Endodermal cell (in vitro differentiated cells): Measurements from ENCODE around the gene ACTL8. TPM values are rescaled to one million over a fixed set of nuclear protein-coding genes. Genes with fewer than 3 reads are reported as not detected.

Experiments used
- DNase-seq: peaks from one replicate; pipeline ENCODE4 v3.0.0-alpha.2; 2017
- H3K27ac ChIP-seq: 2 replicates; pipeline ENCODE4 v1.5.1; 2013; ENCODE audit warnings: mild to moderate bottlenecking, low read depth, low read length, moderate library complexity
- H3K27me3 ChIP-seq: 2 replicates; pipeline ENCODE4 v1.6.1; 2013; ENCODE audit warnings: mild to moderate bottlenecking, low read length, moderate library complexity; ENCODE audit not compliant: insufficient read depth, control insufficient read depth, poor library complexity, severe bottlenecking
- H3K36me3 ChIP-seq: 2 replicates; pipeline ENCODE4 v1.7.0; 2013; ENCODE audit warnings: mild to moderate bottlenecking, low read length, moderate library complexity; ENCODE audit not compliant: control insufficient read depth, insufficient read depth
- H3K4me1 ChIP-seq: one replicate; pipeline ENCODE4 v1.7.0; 2013; ENCODE audit warnings: low read length; ENCODE audit not compliant: control insufficient read depth, insufficient read depth
- H3K4me3 ChIP-seq: 2 replicates; pipeline ENCODE4 v1.5.1; 2013; ENCODE audit warnings: mild to moderate bottlenecking, low read length, moderate library complexity
- H3K9ac ChIP-seq: 2 replicates; pipeline ENCODE4 v1.6.1; 2013; ENCODE audit warnings: mild to moderate bottlenecking, low read length, moderate library complexity; ENCODE audit not compliant: poor library complexity, severe bottlenecking; ENCODE audit errors: extremely low read depth
- H3K9me3 ChIP-seq: 2 replicates; pipeline ENCODE4 v1.6.1; 2013; ENCODE audit warnings: mild to moderate bottlenecking, low read length, moderate library complexity; ENCODE audit not compliant: control insufficient read depth
- H3K27ac Mint-ChIP-seq: 2 replicates; pipeline ENCODE4 v1.8.0; 2020; ENCODE audit warnings: mixed read lengths
- H3K27me3 Mint-ChIP-seq: 2 replicates; pipeline ENCODE4 v1.8.0; 2021; ENCODE audit warnings: mild to moderate bottlenecking, mixed read lengths; ENCODE audit not compliant: insufficient read depth
- H3K36me3 Mint-ChIP-seq: 2 replicates; pipeline ENCODE4 v1.8.0; 2020; ENCODE audit warnings: low read depth, mixed read lengths
- H3K4me1 Mint-ChIP-seq: 2 replicates; pipeline ENCODE4 v1.8.0; 2020; ENCODE audit warnings: mixed read lengths
- H3K4me3 Mint-ChIP-seq: 2 replicates; pipeline ENCODE4 v1.8.0; 2020; ENCODE audit warnings: mild to moderate bottlenecking, moderate library complexity, mixed read lengths
- H3K9me3 Mint-ChIP-seq: 2 replicates; pipeline ENCODE4 v1.8.0; 2020; ENCODE audit warnings: mild to moderate bottlenecking, mixed read lengths
- CTCF ChIP-seq: fragments of 200-600 bp; sonication (generic); conservative IDR thresholded peaks from 2 replicates; pipeline ENCODE4 v1.5.0; 2021; ENCODE audit warnings: antibody characterized with exemption, mild to moderate bottlenecking
- WGBS, 2 experiments: methylation state at CpG; one replicate each; pipeline versions ENCODE4 v1.1.5 to v1.1.7; 2013; ENCODE audit warnings: missing lambda C conversion rate in 2 of 2, mixed read lengths in 1 of 2; ENCODE audit not compliant: insufficient coverage in 1 of 2, insufficient read length in 1 of 2; 5-methylcytosine and 5-hydroxymethylcytosine counted together
- total RNA-seq, 2 donors: library from RNA; stranded (reverse); fragmentation: NEBNext Ultra II Directional in 1 of 2; extraction: Animal tissue kit (Norgen Biotek cat#: 25700) in 1 of 2; gene quantifications; 2 replicates in 1 of 2; 3 replicates in 1 of 2; pipeline ENCODE4 v1.2.1, GENCODE V29; 2021

The ACTL8 gene
- total RNA-seq, 2 donors from 2014 or later: not detected

GRCh38 chr1:17743008-17743647 lies 12.0 kb upstream of the ACTL8 start:
- no peak overlapping the region for H3K27ac ChIP-seq
- Mint-ChIP-seq H3K4me3 (no peak overlapping the region), H3K36me3 (no peaks in the 10 kb centered on the region), H3K27ac (no peak overlapping the region), H3K27me3 (peaks cover 12% of the 10 kb centered on the region), H3K9me3 (no peaks in the 10 kb centered on the region), H3K4me1 (no peaks in the 10 kb centered on the region)
- no peaks in the 10 kb centered on the region for H3K27me3 ChIP-seq
- no peaks in the 10 kb centered on the region for H3K36me3 ChIP-seq
- no peaks in the 10 kb centered on the region for H3K4me1 ChIP-seq
- no peak overlapping the region for H3K9ac ChIP-seq
- TF ChIP-seq CTCF: no peak
- no peaks in the 10 kb centered on the region for H3K9me3 ChIP-seq
- WGBS, 2 experiments: 82 to 91% methylated on average over 7 to 11 of the region's 11 CpGs
- no peak for DNase-seq
- H3K4me3 ChIP-seq: no peak overlapping the region

- Mint-ChIP-seq H3K27me3 (peaks cover 12% of the 10 kb centered on the region), H3K9me3 (no peaks in the 10 kb centered on the region), H3K27ac (no peak overlapping the region), H3K36me3 (no peaks in the 10 kb centered on the region), H3K4me3 (no peak overlapping the region), H3K4me1 (no peaks in the 10 kb centered on the region)
- Histone ChIP-seq H3K4me1 (no peaks in the 10 kb centered on the region), H3K9ac (no peak overlapping the region), H3K27me3 (no peaks in the 10 kb centered on the region), H3K36me3 (no peaks in the 10 kb centered on the region), H3K4me3 (no peak overlapping the region), H3K9me3 (no peaks in the 10 kb centered on the region), H3K27ac (no peak overlapping the region)
- WGBS, 2 experiments: 88 to 100% methylated on average over 2 to 3 of the region's 3 CpGs
- no peak for TF ChIP-seq CTCF
- no peak for DNase-seq
Measured at GRCh38 chr1:17743925-17744324, 11.2 kb upstream of the ACTL8 start.

- H3K4me3 ChIP-seq: no peak overlapping the region
- H3K9me3 ChIP-seq: no peaks in the 10 kb centered on the region
- H3K36me3 ChIP-seq: no peaks in the 10 kb centered on the region
- no peak overlapping the region for H3K27ac ChIP-seq
- TF ChIP-seq CTCF: peak; percentile 43
- Mint-ChIP-seq H3K4me3 (no peak overlapping the region), H3K4me1 (no peaks in the 10 kb centered on the region), H3K36me3 (no peaks in the 10 kb centered on the region), H3K27me3 (peaks cover 12% of the 10 kb centered on the region), H3K27ac (no peak overlapping the region), H3K9me3 (no peaks in the 10 kb centered on the region)
- DNase-seq: peak; percentile 68
- no peaks in the 10 kb centered on the region for H3K27me3 ChIP-seq
- H3K9ac ChIP-seq: no peak overlapping the region
- 89 to 90% methylated on average over 10 to 11 of the region's 11 CpGs for WGBS, 2 experiments
- H3K4me1 ChIP-seq: no peaks in the 10 kb centered on the region
Measured at GRCh38 chr1:17744666-17745478, 10.3 kb upstream of the ACTL8 start.
